ENCODE data around the gene STK4. TPM values are rescaled to one million over a fixed set of nuclear protein-coding genes. Genes with fewer than 3 reads are reported as not detected.

STK4 gene
- total RNA-seq, 1 experiment from 2014 or later = 26.2 TPM

DNA sequence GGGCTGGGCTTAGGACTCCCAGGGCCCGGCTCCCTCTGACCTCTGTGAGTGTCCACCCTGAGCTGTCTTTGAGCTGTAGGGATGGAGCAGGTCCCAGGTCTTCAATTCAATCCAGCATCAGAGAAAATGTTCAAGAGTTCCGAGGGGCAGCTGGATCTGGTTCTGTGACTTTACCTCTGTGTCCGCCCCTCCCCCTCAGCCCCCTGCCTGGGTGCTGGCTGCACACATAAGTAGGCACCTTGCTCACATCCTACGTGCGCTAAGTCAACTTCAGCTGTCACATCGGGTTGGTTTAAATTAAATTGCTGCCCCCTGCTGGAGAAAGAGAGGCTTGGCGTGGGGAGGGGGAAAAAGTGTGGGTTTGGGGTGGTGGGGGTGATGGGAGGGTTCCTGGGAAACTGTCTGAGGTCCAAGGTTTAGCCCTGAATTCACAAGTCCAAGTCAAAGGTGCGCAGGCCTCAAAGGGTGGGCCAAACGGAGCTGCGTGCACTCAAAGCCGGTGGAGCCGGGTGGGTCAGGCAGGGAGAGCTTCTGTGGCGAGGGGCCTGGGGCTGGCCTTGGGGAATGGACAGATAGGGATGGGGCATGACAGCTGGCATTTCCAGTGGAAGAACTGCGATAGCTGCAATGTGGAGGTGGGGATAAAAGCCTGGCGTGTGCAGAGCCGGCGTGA lies 145.6 kb downstream of the STK4 start:
- no peak for DNase-seq (ENCODE audit: low read depth)

- no peak for DNase-seq (ENCODE audit: low read depth)
Observed at GRCh38 chr20:45112754-45113153, 146.4 kb downstream of the STK4 start.

DNA sequence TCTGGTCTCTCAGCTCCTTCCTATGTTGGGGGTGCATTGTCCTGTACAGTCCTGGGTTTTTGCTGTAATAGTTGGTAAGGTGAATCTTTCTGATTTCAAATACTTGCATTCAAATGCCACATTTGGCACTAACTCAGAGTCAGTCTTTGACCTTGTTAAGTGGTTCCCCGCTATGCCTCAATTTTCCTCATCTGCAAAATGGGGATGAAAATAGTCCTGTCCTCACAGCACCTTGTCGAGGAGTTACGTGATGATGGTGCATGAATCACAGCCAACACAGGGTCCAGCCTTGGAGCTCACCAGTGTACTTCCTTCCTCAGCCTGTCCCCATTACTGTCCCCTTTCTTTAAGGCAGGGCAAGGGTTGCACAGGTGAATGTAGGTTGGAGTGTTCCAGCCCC lies 147.6 kb downstream of the STK4 start:
- DNase-seq (ENCODE audit: low read depth) = no peak

DNA sequence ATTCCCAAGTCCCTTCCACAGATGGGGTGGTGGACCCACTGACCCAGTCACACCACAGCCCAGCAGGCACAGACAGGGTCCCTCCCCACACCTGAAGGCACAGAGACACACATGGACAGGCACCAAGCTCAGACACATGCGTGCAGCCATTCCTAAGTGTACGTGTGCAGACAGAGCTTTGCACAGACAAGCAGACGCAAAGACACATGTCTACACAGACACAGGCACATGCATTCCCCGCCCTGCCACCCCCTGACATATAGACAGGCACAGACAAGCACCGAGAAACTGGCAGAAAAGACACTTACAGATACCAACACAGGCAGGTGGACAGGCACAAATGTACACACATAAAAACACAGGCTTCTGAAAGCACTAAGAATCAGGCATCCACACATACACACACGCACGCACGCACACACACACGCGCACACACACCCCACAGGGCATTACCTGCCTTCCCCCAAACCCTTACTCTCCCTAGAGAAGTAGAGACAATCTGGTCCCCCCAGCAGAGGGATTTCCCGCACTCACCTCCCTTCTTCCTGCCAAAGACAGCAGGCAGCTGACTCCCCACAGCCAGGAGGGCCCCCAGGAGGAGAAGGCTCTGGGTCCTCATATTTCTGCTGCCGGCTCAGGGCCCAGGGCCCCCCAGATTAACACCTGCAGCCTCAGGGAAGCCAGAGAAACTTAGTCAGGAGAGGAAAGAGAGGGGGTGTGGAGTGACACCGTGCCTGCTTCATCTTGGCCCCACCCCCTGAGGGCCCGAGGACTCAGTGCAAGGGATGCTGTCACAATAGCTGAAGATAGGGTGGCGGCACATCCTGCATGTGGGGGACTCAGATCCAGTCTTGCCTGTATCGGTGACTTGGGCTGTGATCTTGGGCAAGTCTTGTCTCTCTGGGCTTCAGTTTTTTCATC lies 148.4 kb downstream of the STK4 start, which contains the start of gene WFDC5:
Gene WFDC5 (minus strand): TSS at position 710 of the 921 bp plus-strand sequence. CDS start 91 bp downstream, at position 619.
- DNase-seq (ENCODE audit: low read depth) = no peak

DNA sequence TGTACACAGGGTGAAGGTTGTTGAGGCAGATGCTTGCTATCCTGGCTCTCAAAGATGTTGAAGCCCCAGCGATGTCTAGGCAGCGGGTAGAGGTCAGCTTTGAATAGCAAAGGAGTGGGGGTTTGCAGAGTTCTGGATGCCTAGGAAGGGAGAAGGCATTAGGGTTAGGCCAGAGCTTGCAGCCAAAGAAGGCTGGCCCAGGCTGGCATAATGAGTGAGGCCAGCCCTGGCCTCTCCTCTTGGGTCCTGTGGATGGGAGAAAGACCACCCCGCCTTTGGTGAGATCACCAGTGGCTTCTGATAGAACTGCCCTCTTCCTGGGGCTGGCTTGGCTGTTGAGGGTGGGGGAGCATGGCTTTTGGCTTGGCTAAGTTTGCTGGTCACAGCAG lies 149.1 kb downstream of the STK4 start:
- DNase-seq (ENCODE audit: low read depth) = no peak

- no peak for DNase-seq (ENCODE audit: low read depth)
Observed at GRCh38 chr20:45115829-45116228, 149.5 kb downstream of the STK4 start.

- DNase-seq (ENCODE audit: low read depth) = no peak
Observed at GRCh38 chr20:45117581-45117980, 151.3 kb downstream of the STK4 start.

DNA sequence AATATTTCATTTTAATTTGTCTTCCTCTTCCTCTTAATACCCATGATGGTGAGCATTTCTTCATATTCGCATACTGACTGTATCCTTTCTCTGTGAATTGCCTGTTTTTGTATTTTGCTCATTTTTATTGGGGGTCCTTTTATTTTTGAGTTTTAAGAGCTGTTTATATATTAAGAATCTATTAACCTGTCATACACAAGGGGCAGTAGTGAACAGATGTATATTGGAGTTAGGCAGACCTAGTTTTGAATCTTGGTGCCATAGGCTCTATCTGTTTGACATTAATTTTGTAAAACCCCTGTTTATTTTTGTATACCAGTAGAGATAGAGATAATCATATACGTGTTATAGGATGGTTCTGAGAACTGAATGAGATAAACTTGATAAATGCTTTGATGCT lies 151.7 kb downstream of the STK4 start:
- no peak for DNase-seq (ENCODE audit: low read depth)

DNA sequence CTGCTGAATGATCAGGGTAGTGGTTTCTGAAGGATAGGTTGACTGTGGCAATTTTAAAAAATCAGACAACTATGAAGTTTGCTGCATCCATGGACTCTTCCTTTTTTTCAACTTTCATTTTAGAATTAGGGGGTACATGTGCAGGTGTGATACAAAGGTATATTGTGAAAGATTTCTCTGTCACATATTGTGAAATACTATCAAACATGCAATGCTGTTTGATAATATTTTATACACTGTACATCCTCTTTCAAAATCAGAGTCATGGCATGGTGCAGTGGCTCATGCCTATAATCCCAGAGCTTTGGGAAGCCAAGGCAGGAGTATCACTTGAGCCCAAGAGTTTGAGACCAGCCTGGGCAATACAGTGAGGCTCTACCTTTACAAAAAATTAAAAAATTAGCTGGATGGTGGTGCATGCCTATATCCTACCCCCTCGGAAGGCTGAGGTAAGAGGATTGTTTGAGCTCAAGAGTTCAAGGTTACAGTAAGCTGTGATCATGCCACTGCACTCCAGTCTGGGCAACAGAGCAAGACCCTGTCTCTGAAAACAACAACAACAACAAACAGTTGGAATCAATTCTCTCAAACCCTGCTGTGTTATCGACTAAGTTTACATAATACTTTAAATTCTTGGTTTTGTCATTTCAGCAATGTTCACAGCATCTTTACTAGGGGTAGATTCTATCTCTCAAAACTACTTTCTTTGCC lies 153.4 kb downstream of the STK4 start:
- no peak for DNase-seq (ENCODE audit: low read depth)

- DNase-seq (ENCODE audit: low read depth) = no peak
Observed at GRCh38 chr20:45121388-45121787, 155.1 kb downstream of the STK4 start.

DNA sequence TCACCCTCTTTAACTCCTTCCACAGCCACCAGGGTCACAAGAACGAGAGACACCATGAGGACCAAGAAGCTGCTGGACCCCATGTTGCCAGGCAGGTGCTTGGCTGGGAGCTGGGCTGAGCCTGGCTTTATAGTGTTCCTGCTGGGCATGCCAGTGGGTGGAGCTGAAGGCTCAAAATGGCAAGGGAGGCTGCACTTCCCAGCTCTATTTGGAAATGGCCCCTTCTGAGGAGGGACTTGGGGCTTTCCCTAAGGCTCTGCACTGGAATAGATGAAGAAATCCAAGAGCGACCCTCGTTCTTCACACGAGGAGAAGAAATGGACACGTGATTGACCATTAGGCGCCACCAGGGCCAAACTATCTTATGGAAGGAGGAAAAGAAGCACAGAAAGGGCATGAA lies 158.1 kb downstream of the STK4 start, which contains the start of gene WFDC12:
Gene WFDC12 (minus strand): TSS at position 101 of the 400 bp plus-strand sequence. CDS start 18 bp downstream, at position 83.
- DNase-seq (ENCODE audit: low read depth) = no peak

GRCh38 chr20:45128099-45128498 lies 161.8 kb downstream of the STK4 start:
- DNase-seq (ENCODE audit: low read depth) = no peak

Other genes starting within 250 kb of the STK4 start
- gene KCNK15, start 220.6 kb upstream of the STK4 start, total RNA-seq (2014; rRNA removed; shearing (Covaris generic)) = not detected in 2 replicates
- not detected in 2 replicates for gene RIMS4, start 156.0 kb upstream of the STK4 start, total RNA-seq (2014; rRNA removed; shearing (Covaris generic))
- 109 and 135 TPM in 2 replicates for gene YWHAB, start 80.8 kb upstream of the STK4 start, total RNA-seq (2014; rRNA removed; shearing (Covaris generic))
- 4.9 and 6.2 TPM in 2 replicates for gene PABPC1L, start 56.5 kb upstream of the STK4 start, total RNA-seq (2014; rRNA removed; shearing (Covaris generic))
- gene TOMM34, start 6.1 kb upstream of the STK4 start, total RNA-seq (2014; rRNA removed; shearing (Covaris generic)) = 68.0 and 90.6 TPM in 2 replicates
- gene KCNS1, start 134.6 kb downstream of the STK4 start, total RNA-seq (2014; rRNA removed; shearing (Covaris generic)) = 0.12 and 0.39 TPM in 2 replicates
- gene WFDC5, start 148.7 kb downstream of the STK4 start, total RNA-seq (2014; rRNA removed; shearing (Covaris generic)) = not detected in 2 replicates
- not detected in 2 replicates for gene WFDC12, start 158.0 kb downstream of the STK4 start, total RNA-seq (2014; rRNA removed; shearing (Covaris generic))
- gene PI3, start 208.4 kb downstream of the STK4 start, total RNA-seq (2014; rRNA removed; shearing (Covaris generic)) = not detected in 2 replicates
- gene SEMG1, start 240.5 kb downstream of the STK4 start, total RNA-seq (2014; rRNA removed; shearing (Covaris generic)) = not detected in 2 replicates